Activated CD8-positive, alpha-beta T cell treated with anti-CD3 and anti-CD28 coated beads, Interleukin-2, amount 10 ng/mL, durations not matched to agents 7 days and 5 days (primary cell): ENCODE measurements around the gene USP28. TPM values are rescaled to one million over a fixed set of nuclear protein-coding genes. Genes with fewer than 3 reads are reported as not detected.
A peak's percentile ranks its signal among the peaks of the same experiment; 100 is the strongest.
"Not testable (repeated sequence)": the region's sequence is repeated elsewhere in the genome, so short reads cannot be mapped to it uniquely, and the experiment has no call there.

Source experiments
- ATAC-seq: fragments of 150-1000 bp; cut with Tn5 transposase; one replicate; pipeline ENCODE4 v1.10.0; 2021; ENCODE audit warnings: moderate library complexity
- CTCF ChIA-PET: fragments of 350-600 bp; sonication (Branson Sonifier 250); formaldehyde crosslinking; loops from one replicate; lab custom pipeline; 2021; ENCODE audit warnings: antibody characterized with exemption; lab: Charles Lee
- POLR2A ChIA-PET: fragments of 350-600 bp; sonication (Branson Sonifier 250); formaldehyde crosslinking; loops from one replicate; lab custom pipeline; 2021; ENCODE audit warnings: antibody characterized with exemption; lab: Charles Lee
- DNase-seq: peaks from one replicate; pipeline ENCODE4 v3.0.0-alpha.2; 2020
- H3K27ac Mint-ChIP-seq: one replicate; pipeline ENCODE4 v1.8.0; 2021; ENCODE audit warnings: mild to moderate bottlenecking, mixed read lengths
- H3K27me3 Mint-ChIP-seq: one replicate; pipeline ENCODE4 v1.8.0; 2021; ENCODE audit warnings: low read depth, mixed read lengths
- H3K36me3 Mint-ChIP-seq: one replicate; pipeline ENCODE4 v1.8.0; 2021; ENCODE audit warnings: low read depth, mixed read lengths
- H3K4me1 Mint-ChIP-seq: one replicate; pipeline ENCODE4 v1.8.0; 2021; ENCODE audit warnings: low read depth, mixed read lengths
- H3K4me3 Mint-ChIP-seq: one replicate; pipeline ENCODE4 v1.8.0; 2021; ENCODE audit warnings: mild to moderate bottlenecking, mixed read lengths
- H3K9me3 Mint-ChIP-seq: one replicate; pipeline ENCODE4 v1.8.0; 2022; ENCODE audit warnings: mixed read lengths; ENCODE audit not compliant: insufficient read depth
- total RNA-seq, 2 experiments: library from RNA; stranded (reverse); gene quantifications; one replicate each; pipeline ENCODE4 v1.2.3, GENCODE V29; 2021

Gene USP28, protein sequence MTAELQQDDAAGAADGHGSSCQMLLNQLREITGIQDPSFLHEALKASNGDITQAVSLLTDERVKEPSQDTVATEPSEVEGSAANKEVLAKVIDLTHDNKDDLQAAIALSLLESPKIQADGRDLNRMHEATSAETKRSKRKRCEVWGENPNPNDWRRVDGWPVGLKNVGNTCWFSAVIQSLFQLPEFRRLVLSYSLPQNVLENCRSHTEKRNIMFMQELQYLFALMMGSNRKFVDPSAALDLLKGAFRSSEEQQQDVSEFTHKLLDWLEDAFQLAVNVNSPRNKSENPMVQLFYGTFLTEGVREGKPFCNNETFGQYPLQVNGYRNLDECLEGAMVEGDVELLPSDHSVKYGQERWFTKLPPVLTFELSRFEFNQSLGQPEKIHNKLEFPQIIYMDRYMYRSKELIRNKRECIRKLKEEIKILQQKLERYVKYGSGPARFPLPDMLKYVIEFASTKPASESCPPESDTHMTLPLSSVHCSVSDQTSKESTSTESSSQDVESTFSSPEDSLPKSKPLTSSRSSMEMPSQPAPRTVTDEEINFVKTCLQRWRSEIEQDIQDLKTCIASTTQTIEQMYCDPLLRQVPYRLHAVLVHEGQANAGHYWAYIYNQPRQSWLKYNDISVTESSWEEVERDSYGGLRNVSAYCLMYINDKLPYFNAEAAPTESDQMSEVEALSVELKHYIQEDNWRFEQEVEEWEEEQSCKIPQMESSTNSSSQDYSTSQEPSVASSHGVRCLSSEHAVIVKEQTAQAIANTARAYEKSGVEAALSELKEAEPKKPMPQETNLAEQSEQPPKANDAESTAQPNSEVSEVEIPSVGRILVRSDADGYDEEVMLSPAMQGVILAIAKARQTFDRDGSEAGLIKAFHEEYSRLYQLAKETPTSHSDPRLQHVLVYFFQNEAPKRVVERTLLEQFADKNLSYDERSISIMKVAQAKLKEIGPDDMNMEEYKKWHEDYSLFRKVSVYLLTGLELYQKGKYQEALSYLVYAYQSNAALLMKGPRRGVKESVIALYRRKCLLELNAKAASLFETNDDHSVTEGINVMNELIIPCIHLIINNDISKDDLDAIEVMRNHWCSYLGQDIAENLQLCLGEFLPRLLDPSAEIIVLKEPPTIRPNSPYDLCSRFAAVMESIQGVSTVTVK
- 10 to 100 TPM; 46.8 to 53.0 TPM for total RNA-seq

DNA sequence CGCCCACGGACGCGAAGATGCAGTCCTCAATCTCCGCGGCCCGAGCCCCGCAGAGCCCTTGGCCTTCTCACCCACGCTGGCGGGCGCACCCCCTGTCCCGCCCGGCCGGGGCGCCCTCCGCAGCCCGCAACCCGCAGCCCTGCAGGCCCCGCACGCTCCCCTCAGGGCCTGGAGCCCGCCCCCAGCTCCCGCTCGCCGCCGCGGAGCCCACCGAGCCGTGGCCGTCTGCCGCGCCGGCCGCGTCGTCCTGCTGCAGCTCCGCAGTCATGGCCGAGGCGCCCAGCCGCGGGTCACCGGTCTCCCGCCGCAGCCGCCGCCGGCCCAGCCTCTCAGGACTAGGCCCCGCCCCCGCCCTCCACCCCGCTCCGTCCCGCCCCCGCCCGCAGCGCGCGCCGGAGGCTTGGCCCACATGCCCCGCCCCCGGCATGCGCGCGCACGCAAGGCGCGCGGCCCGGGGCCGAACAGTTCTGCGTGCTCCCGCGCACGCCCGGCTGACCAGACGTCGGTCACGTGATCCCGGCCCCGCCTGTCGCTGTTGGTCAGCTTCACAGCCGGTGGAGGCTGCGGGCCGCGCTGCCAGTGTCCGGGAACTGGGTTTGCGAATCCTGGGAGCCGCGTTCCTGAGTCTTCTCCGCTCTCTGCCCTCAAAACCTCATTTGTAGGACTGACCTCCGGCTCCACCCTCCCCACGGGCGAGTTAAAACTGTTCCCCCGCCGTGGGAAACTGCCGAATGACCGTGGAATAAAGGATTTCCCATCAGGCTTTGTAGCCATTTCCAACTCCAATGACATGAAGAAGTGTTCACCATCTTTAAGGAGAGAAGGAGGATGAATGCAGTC is at the start of gene USP28:
Gene USP28, minus strand, starts transcription at position 339 of the 840 bp plus-strand sequence. Its CDS starts 71 bp downstream, at position 268.
- peaks cover 32% of the 10 kb centered on the region for H3K36me3 Mint-ChIP-seq
- peak within 1 kb of the TSS; percentile 97 for H3K4me3 Mint-ChIP-seq
- ATAC-seq (peak; percentile 83), DNase-seq (peak; percentile 84)
- H3K9me3 Mint-ChIP-seq, result no peaks in the 10 kb centered on the region
- POLR2A ChIA-PET, result interaction anchor here (1.5 to 1.8 kb wide), 2 partner anchors 10 to 13 kb away, joined by 5 to 9 read pairs; no protein-coding TSS in a partner anchor
- peaks cover 54% of the 10 kb centered on the region for H3K4me1 Mint-ChIP-seq
- CTCF ChIA-PET, result interaction anchor here (1.0 kb wide), 1 partner anchor 102 kb away, joined by 3 read pairs; the partner anchor contains the start of gene ZW10
- H3K27ac Mint-ChIP-seq, result peak within 1 kb of the TSS; percentile 97
- H3K27me3 Mint-ChIP-seq, result no peaks in the 10 kb centered on the region

DNA sequence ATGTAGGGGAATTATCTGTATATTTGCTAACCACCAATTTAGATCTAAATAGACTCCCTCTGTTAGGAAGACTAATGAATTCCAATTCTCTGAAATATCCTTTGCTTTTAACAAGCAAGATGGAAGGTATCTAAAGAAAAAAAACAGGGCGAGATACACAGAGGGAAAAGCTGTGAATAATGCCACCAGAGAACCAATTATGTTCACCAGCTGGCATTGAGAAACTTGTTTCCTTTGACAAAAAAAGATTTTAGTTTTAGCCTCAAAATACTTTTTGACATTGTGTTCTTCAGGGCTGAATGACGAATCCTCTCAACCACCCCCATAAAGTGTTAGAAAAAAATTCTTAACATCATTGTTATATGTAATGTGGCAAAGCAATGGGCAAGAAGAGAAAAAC is 48.2 kb upstream of the USP28 start:
- H3K27ac Mint-ChIP-seq, result no peak overlapping the region
- ChIA-PET POLR2A (interaction anchor here (0.6 kb wide), 1 partner anchor 411 kb away, joined by 5 read pairs; no protein-coding TSS in a partner anchor), CTCF (no interaction called here)
- H3K9me3 Mint-ChIP-seq, result no peaks in the 10 kb centered on the region
- DNase-seq (no peak), ATAC-seq (no peak)
- H3K27me3 Mint-ChIP-seq, result peaks cover 3% of the 10 kb centered on the region
- H3K4me1 Mint-ChIP-seq, result no peaks in the 10 kb centered on the region
- H3K36me3 Mint-ChIP-seq, result no peaks in the 10 kb centered on the region
- H3K4me3 Mint-ChIP-seq, result no peak overlapping the region

DNA sequence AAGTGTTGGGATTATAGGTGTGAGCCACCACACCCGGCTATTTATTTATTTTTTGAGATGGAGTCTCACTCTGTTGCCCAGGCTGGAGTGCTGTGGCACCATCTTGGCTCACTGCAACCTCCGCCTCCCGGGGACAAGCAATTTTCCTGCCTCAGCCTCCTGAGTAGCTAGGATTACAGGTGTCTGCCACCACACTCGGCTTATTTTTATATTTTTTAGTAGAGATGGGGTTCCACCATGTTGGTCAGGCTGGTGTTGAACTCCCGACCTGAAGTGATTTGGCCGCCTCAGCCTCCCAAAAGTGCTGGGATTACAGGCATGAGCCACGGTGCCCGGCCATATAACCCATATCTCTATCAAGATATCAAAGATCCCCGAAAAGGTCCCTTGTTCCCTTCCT is 36.1 kb upstream of the USP28 start:
- POLR2A ChIA-PET, H3K4me3 Mint-ChIP-seq, ATAC-seq, H3K9me3 Mint-ChIP-seq, H3K4me1 Mint-ChIP-seq, H3K36me3 Mint-ChIP-seq, H3K27ac Mint-ChIP-seq, CTCF ChIA-PET, DNase-seq: not testable (repeated sequence)
- peaks cover 13% of the 10 kb centered on the region for H3K27me3 Mint-ChIP-seq

DNA sequence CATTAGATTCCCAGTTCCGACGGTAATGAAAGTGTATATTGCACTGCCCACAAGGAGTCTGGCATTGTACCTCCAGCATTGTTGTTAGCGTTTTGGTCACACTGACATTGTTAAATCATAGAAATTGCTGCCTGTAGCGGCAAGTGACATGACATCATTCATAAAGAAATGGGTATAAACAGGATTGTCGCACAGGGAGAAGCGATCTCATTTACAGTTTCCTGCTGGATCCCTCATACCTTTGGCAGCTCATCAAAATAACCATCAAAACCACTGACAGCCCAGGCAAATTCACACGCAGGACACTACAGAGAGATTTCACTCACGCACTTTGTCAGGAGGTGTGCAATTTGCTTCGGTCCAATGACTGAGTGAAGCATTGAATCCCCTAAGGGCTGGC is 32.7 kb upstream of the USP28 start:
- POLR2A ChIA-PET, result no interaction called here
- Mint-ChIP-seq H3K4me1 (no peaks in the 10 kb centered on the region), H3K36me3 (no peaks in the 10 kb centered on the region), H3K4me3 (no peak overlapping the region), H3K9me3 (no peaks in the 10 kb centered on the region), H3K27ac (no peak overlapping the region), H3K27me3 (peaks cover 21% of the 10 kb centered on the region)
- DNase-seq, result no peak
- CTCF ChIA-PET, result interaction anchor here (2.0 to 3.2 kb wide), 2 partner anchors 12 to 354 kb away, joined by 8 to 17 read pairs; no protein-coding TSS in a partner anchor
- no peak for ATAC-seq

DNA sequence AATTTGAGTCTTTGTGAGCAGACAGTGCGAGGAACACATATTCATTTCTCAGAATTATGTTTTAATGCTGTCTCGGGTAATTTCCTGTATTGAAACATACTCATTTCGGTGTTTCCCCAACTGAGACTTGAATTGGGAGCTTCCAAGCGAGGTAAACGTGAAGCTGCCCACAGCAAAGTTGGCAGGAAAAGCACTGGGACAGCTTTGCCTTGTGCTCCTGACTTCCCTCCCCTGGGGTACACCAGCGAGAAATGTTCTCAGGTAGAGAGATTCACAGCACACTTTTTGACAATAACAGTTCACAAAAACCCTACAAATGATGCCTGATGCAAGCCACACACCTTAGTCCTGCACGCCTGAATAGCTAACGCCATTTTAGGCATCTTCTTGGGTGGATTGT is 32.3 kb upstream of the USP28 start:
- DNase-seq, result no peak
- H3K36me3 Mint-ChIP-seq, result no peaks in the 10 kb centered on the region
- no peak overlapping the region for H3K27ac Mint-ChIP-seq
- CTCF ChIA-PET, result interaction anchor here (2.0 to 3.5 kb wide), 3 partner anchors 11 to 354 kb away, joined by 8 to 18 read pairs (median 17); no protein-coding TSS in a partner anchor
- no peak overlapping the region for H3K4me3 Mint-ChIP-seq
- no peaks in the 10 kb centered on the region for H3K9me3 Mint-ChIP-seq
- POLR2A ChIA-PET, result no interaction called here
- no peak for ATAC-seq
- peaks cover 23% of the 10 kb centered on the region for H3K27me3 Mint-ChIP-seq
- no peaks in the 10 kb centered on the region for H3K4me1 Mint-ChIP-seq

DNA sequence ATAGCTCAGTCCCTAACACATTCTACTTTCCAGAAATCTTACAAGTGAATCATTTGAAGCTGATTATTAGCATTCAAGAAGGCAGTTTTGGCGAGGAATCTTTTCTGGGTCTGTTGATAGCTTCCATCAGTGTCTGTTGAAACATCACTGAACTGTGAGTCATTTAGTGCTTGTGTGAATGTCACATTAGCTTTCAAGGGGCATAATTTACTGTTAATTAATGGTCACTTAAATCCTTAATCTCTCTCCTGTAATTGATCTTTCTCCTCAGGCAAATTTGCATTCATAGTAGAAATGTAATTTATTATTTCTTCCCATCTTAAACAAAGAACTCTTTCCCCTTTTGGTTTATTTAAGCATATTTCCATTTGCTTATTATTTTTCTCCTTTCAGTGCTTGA is 31.8 kb upstream of the USP28 start:
- ATAC-seq (no peak), DNase-seq (no peak)
- ChIA-PET POLR2A (no interaction called here), CTCF (interaction anchor here (1.3 to 3.5 kb wide), 3 partner anchors 11 to 355 kb away, joined by 3 to 18 read pairs (median 17); no protein-coding TSS in a partner anchor)
- Mint-ChIP-seq H3K4me1 (no peaks in the 10 kb centered on the region), H3K27me3 (peaks cover 26% of the 10 kb centered on the region), H3K36me3 (no peaks in the 10 kb centered on the region), H3K9me3 (no peaks in the 10 kb centered on the region), H3K4me3 (no peak overlapping the region), H3K27ac (no peak overlapping the region)

DNA sequence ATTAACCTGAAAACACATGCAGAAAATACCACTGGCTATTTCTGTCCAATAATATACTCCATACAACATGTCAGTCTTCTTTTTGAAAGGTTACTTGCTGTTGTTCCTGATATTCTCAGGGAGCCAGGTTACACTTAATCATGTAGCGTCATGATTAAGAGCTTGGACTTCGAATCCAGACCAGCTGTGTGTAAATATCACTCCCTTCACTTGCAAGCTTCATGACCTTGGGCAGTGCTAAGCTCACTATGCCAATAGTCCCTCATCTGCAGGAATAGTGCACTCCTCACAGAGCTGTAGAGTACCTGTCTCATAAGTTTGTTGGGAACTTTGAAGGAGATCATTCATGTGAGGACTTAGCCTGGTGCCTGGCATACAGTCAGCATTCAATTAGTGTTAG is 31.1 kb upstream of the USP28 start:
- POLR2A ChIA-PET, result no interaction called here
- H3K36me3 Mint-ChIP-seq, result no peaks in the 10 kb centered on the region
- ATAC-seq (no peak), DNase-seq (no peak)
- H3K4me1 Mint-ChIP-seq, result no peaks in the 10 kb centered on the region
- peaks cover 26% of the 10 kb centered on the region for H3K27me3 Mint-ChIP-seq
- no peak overlapping the region for H3K27ac Mint-ChIP-seq
- no peaks in the 10 kb centered on the region for H3K9me3 Mint-ChIP-seq
- no peak overlapping the region for H3K4me3 Mint-ChIP-seq
- CTCF ChIA-PET, result interaction anchor here (1.3 to 3.5 kb wide), 3 partner anchors 11 to 355 kb away, joined by 3 to 18 read pairs (median 17); no protein-coding TSS in a partner anchor

DNA sequence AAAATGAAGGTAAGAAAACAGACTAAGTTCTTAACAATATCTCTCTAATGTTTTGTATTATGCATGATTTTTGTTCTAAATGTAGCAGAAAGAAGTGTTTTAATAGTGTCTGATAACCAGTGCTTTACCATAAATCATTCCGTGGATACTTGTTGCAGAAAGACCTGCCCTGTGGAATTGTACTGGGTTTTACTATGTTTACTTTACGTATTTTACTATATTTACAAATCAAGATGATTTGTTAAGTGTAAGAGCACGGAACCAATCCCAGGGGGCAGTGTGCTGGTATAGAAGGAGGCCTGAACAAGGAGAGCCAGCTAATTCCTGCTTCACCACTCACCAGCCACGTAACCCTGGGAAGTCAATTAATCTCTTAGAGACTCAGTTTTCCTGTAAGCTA is 30.7 kb upstream of the USP28 start:
- no peak for ATAC-seq
- no peak for DNase-seq
- CTCF ChIA-PET, result interaction anchor here (1.3 to 3.5 kb wide), 3 partner anchors 10 to 356 kb away, joined by 3 to 18 read pairs (median 17); no protein-coding TSS in a partner anchor
- no peak overlapping the region for H3K4me3 Mint-ChIP-seq
- H3K36me3 Mint-ChIP-seq, result no peaks in the 10 kb centered on the region
- no peaks in the 10 kb centered on the region for H3K9me3 Mint-ChIP-seq
- POLR2A ChIA-PET, result no interaction called here
- H3K27me3 Mint-ChIP-seq, result peaks cover 26% of the 10 kb centered on the region
- no peaks in the 10 kb centered on the region for H3K4me1 Mint-ChIP-seq
- no peak overlapping the region for H3K27ac Mint-ChIP-seq

DNA sequence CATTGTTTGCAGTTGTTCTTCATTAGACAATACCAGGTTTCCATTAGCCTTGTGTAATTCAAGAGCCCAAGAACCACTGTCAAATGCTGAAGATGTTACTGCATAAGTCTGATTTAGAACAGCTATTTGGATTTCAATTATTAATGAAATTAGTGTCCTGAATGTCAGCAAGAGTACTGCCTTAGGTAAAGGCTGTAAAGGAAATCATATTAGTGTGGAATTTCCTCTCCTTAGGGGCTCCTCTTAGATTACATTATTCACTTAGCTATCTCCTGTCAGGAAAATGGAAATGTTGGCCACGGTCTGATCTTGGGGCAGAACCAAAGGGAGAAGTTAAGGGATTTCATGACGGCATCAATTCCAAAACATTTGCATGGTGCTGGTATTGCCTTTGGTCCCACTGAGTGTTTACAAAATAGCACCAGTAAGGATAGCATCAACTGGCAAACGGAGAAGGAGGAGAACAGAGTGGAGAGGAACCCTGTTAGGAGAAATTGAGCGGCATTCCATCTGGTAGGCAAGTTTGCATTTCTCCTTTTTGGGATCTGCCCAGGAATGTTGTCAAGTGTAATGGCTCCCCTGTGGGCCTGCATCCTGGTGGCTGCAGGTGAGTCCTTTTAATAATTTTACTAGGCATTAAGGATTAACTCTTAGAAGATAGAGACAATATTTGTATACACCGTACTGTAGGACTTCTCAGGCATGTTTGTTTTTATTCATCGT is 29.2 kb upstream of the USP28 start, which contains the start of gene HTR3B:
Gene HTR3B, plus strand, starts transcription at position 418 of the 723 bp plus-strand sequence. Its CDS starts 138 bp downstream, at position 556.
- H3K4me1 Mint-ChIP-seq, result no peaks in the 10 kb centered on the region
- H3K36me3 Mint-ChIP-seq, result no peaks in the 10 kb centered on the region
- H3K27ac Mint-ChIP-seq, result no peak within 1 kb of the TSS
- H3K27me3 Mint-ChIP-seq, result peaks cover 29% of the 10 kb centered on the region
- ATAC-seq, result no peak
- CTCF ChIA-PET, result interaction anchor here (3.5 kb wide), 1 partner anchor 9 kb away, joined by 18 read pairs; no protein-coding TSS in a partner anchor
- H3K4me3 Mint-ChIP-seq, result no peak within 1 kb of the TSS
- POLR2A ChIA-PET, result no interaction called here
- no peaks in the 10 kb centered on the region for H3K9me3 Mint-ChIP-seq
- no peak for DNase-seq

DNA sequence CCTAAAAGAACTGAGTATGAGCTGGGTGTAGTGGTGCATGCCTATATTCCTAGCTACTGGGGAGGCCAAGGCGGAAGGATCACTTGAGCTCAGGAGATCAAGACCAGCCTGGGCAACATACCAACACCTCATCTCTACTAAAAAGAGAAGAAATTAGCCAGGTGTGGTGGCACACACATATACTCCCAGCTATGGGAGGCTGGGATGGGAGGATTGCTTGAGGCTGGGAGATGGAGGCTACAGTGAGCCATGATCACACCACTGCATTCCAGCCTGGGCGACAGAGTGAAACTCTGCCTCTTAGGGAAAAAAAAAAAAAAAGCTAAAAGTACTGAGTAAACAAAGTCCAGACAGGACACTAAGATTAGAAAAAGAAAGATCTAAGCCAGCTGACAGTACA is 25.8 kb upstream of the USP28 start:
- no peaks in the 10 kb centered on the region for H3K4me1 Mint-ChIP-seq
- no peaks in the 10 kb centered on the region for H3K9me3 Mint-ChIP-seq
- H3K36me3 Mint-ChIP-seq, result no peaks in the 10 kb centered on the region
- DNase-seq (no peak), ATAC-seq (no peak)
- no peak overlapping the region for H3K27ac Mint-ChIP-seq
- CTCF ChIA-PET, result no interaction called here
- POLR2A ChIA-PET, result no interaction called here
- no peak overlapping the region for H3K4me3 Mint-ChIP-seq
- H3K27me3 Mint-ChIP-seq, result peaks cover 16% of the 10 kb centered on the region
